IPS-20b (cell line): ENCODE results near the gene OOEP.
"Not testable (repeated sequence)": the region's sequence is repeated elsewhere in the genome, so short reads cannot be mapped to it uniquely, and the experiment has no call there.

Experiments
- H3K27ac ChIP-seq: one replicate; pipeline ENCODE4 v1.5.1; 2013; ENCODE audit warnings: low read length
- H3K27me3 ChIP-seq: 2 replicates; pipeline ENCODE4 v1.6.1; 2013; ENCODE audit warnings: mild to moderate bottlenecking, low read length, inconsistent platforms; ENCODE audit not compliant: insufficient read depth
- H3K36me3 ChIP-seq: 2 replicates; pipeline ENCODE4 v1.6.1; 2013; ENCODE audit warnings: low read depth, mild to moderate bottlenecking, inconsistent platforms, low read length, moderate library complexity; ENCODE audit not compliant: insufficient read depth
- H3K4me1 ChIP-seq: 2 replicates; pipeline ENCODE4 v1.6.1; 2013; ENCODE audit warnings: mild to moderate bottlenecking, control low read depth, inconsistent platforms, low read length, moderate library complexity; ENCODE audit not compliant: insufficient read depth
- H3K4me3 ChIP-seq: 2 replicates; pipeline ENCODE4 v1.5.1; 2013; ENCODE audit warnings: mild to moderate bottlenecking, low read length, inconsistent platforms
- H3K9ac ChIP-seq: 2 replicates; pipeline ENCODE4 v1.6.1; 2013; ENCODE audit warnings: low read depth, mild to moderate bottlenecking, inconsistent platforms, low read length, moderate library complexity
- H3K9me3 ChIP-seq: 2 replicates; pipeline ENCODE4 v1.6.1; 2013; ENCODE audit warnings: mild to moderate bottlenecking, low read depth, low read length, inconsistent platforms; ENCODE audit not compliant: insufficient read depth

OOEP gene

DNA sequence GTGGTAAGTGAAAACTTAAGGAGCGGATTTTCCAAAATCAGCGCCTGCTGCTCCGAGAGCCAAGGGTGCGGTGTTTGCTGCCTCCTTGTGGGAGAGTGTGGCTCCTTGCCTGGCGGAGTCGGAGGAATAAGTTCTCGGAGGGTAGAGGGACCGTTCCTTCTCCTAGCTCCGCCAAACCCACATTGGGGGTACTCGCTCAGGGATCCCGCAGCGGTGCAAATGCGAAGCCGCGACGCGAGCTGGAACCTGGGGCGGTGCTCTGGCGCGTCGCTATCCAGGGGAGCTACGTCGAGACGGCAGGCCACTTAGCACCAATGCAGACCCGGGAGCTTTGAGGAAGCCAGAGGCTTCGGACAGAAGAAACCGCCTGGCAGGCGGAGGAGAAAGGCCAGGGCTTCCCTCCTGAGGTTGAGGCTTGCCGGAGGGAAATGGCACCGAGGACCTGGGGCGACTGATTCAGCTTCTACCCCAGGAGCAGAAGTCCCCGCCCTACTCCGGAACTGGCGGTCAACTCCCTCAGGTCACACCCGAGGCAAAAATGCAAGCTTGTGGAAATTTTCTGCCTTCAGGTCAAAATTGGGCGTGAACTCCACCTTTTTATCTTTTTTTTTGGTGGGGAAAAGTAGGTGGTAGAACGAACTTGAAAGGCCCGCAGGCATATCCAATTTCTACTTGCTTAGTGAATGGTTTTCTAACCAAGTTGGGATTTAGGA, 19.3 kb upstream of the OOEP start:
- H3K9ac ChIP-seq: peak overlapping the region; percentile 82
- H3K27me3 ChIP-seq: no peaks in the 10 kb centered on the region; the same call in 1 of the 2 replicates
- peak overlapping the region; percentile 30 for H3K27ac ChIP-seq
- H3K4me1 ChIP-seq: peaks cover 4% of the 10 kb centered on the region
- H3K4me3 ChIP-seq: peak overlapping the region; percentile 77
- no peaks in the 10 kb centered on the region for H3K36me3 ChIP-seq
- no peaks in the 10 kb centered on the region for H3K9me3 ChIP-seq

DNA sequence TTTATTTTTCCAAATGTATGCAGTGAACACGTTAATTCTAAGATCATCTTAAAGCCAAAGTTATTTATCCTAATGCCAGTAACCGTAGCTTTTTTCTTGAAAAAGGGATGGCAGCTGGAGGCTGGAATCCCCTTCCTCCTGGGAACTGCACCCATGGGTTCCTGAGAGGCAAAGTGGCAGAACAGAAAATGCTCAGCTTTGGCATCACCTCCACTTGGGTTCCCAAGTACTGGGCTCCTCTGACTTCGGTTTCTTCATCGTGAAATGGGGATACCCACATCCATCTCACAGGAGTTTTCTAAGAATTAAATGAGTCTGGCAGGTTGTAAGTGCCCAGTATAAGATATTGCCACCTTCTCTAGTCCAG, 18.7 kb upstream of the OOEP start:
- no peaks in the 10 kb centered on the region; the same call in 1 of the 2 replicates for H3K27me3 ChIP-seq
- no peak overlapping the region for H3K27ac ChIP-seq
- peaks cover 4% of the 10 kb centered on the region for H3K4me1 ChIP-seq
- H3K36me3 ChIP-seq: no peaks in the 10 kb centered on the region
- peak overlapping the region; percentile 82; the same call in 1 of the 2 replicates for H3K9ac ChIP-seq
- H3K4me3 ChIP-seq: peak overlapping the region; percentile 77
- H3K9me3 ChIP-seq: no peaks in the 10 kb centered on the region

DNA sequence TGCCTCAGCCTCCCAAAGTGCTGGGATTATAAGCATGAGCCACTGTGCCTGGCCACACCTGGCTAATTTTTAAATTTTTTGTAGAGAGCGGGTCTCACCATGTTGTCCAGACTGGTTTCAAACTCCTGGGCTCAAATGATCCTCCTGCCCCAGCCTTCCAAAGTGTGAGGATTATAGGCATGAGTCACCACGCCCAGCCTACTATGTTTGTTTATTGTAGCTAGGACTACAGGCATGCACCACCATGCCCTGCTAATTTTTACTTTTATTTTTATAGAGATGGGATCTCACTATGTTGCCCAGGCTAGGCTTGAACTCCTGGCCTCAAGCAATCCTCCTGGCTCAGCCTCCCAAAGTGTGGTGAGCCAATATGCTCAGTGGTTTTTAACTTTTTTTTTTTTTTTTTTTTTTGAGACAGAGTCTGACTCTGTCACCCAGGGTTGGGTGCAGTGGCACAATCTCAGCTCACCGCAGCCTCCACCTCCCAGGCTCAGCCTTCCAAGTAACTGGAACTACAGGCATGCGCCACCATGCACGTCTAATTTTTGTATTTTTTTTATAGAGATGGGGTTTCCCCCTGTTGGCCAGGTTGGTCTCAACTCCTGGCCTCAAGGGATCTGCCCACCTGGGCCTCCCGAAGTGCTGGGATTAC, 12.9 kb upstream of the OOEP start:
- no peak overlapping the region for H3K27ac ChIP-seq

DNA sequence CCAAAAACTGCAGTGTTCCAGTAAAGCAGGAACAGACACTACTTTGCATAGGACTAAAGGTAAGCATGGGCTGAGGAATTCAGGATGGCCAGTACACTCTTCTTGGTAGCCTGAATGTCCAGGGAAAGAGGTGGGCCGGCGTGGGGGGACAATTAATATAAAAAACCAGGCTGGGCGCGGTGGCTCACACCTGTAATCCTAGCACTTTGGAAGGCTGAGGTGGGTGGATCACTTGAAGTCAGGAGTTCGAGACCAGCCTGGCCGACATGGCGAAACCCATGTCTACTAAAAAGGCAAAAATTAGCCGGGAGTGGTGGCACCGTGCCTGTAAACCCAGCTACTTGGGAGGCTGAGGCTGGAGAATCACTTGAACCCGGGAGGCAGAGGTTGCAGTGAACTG, 11.8 kb upstream of the OOEP start:
- not testable (repeated sequence) for H3K4me3 ChIP-seq, H3K27ac ChIP-seq, H3K9me3 ChIP-seq, H3K9ac ChIP-seq, H3K27me3 ChIP-seq, H3K36me3 ChIP-seq, H3K4me1 ChIP-seq

More for the DNA sequence above, 12.9 kb upstream of the OOEP start:
- Histone ChIP-seq H3K36me3 (no peaks in the 10 kb centered on the region), H3K9ac (no peak overlapping the region), H3K27me3 (no peaks in the 10 kb centered on the region), H3K9me3 (no peaks in the 10 kb centered on the region), H3K4me3 (no peak overlapping the region), H3K4me1 (no peaks in the 10 kb centered on the region)

DNA sequence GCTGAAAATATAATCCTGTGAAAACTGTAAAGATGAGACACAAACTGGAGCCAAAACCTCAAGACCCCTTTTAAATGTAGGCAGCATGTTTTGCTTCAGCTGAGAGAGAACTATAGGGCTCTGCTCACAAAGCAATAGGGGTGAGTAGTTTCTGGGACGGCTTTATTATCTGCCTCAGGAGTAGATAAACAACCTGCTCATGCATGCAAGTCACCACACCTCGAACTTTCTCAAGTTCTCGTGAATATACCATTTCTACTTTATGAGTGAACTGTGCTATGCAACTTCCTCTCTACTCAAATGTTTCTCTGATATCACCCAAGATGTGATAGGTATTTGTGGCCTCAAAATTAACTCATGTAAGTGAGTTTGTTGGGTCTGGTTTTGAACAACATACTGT, 7.5 kb upstream of the OOEP start:
- no peaks in the 10 kb centered on the region for H3K9me3 ChIP-seq
- H3K27me3 ChIP-seq: no peaks in the 10 kb centered on the region
- H3K9ac ChIP-seq: no peak overlapping the region
- H3K4me3 ChIP-seq: no peak overlapping the region
- no peaks in the 10 kb centered on the region for H3K36me3 ChIP-seq
- H3K27ac ChIP-seq: no peak overlapping the region
- H3K4me1 ChIP-seq: no peaks in the 10 kb centered on the region

DNA sequence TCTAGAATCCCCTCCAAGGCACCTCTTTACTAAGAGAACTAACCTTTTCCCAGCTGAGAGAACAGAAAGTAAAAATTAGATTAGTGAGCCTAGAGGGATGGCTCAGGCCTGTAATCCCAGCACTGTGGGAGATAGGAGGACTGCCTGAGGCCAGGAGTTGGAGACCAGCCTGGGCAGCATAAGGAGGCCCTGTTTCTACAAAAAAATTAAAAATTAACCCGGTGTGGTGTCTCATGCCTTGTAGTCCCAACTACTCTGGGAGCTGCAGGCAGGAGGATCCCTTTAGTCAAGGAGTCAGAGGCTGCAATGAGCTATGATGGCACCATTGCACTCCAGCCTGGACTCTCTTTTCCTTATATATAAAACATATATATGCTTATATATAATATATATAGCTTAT, 5.5 kb upstream of the OOEP start:
- no peaks in the 10 kb centered on the region for H3K27me3 ChIP-seq
- H3K27ac ChIP-seq: no peak overlapping the region
- H3K9ac ChIP-seq: no peak overlapping the region
- no peaks in the 10 kb centered on the region for H3K36me3 ChIP-seq
- H3K4me3 ChIP-seq: no peak overlapping the region
- no peaks in the 10 kb centered on the region for H3K9me3 ChIP-seq
- no peaks in the 10 kb centered on the region for H3K4me1 ChIP-seq

DNA sequence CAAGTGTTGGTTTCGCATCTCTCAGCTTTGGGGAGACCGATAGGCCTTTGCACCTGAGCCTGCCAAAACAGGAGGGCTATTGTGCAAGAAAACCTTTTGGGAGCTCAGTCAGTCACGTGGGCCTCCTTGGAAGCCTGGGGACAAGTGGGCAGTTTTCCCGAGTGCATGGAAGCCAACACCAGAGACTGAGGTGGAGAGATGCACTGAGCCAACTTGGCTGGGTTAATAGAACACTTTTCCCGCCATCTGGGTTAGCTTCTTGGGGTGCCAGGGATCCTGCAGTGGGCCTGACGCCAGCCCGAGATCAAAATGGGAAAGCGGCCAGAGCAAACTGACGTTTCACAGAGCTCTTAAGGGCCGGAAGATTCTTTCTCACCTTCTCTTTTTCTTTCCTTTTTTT, 2.8 kb upstream of the OOEP start:
- H3K4me3 ChIP-seq: no peak overlapping the region
- H3K27ac ChIP-seq: no peak overlapping the region
- no peaks in the 10 kb centered on the region for H3K27me3 ChIP-seq
- no peak overlapping the region for H3K9ac ChIP-seq
- H3K9me3 ChIP-seq: no peaks in the 10 kb centered on the region
- H3K36me3 ChIP-seq: no peaks in the 10 kb centered on the region
- H3K4me1 ChIP-seq: peaks cover 5% of the 10 kb centered on the region; the same call in 1 of the 2 replicates

DNA sequence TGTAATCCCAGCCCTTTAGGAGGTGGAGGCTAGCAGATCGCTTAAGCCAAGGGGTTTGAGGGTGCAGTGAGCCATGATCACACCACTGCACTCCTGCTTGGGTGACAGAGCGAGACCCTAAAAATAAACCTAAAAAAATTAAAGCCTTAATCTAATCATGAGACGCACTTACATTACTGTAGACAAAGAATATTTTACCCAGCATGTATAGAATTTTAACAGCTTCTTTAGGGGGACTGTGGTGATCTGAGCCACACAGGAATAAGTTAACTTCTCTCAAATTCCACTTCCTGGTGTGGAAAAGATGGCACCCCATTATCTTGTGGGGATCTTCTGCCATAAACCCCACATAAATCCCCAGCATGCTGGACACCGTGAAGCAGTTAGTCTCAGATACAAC, 2.3 kb upstream of the OOEP start:
- no peaks in the 10 kb centered on the region for H3K27me3 ChIP-seq
- H3K9ac ChIP-seq: no peak overlapping the region
- H3K4me1 ChIP-seq: peaks cover 5% of the 10 kb centered on the region; the same call in 1 of the 2 replicates
- no peak overlapping the region for H3K27ac ChIP-seq
- H3K36me3 ChIP-seq: no peaks in the 10 kb centered on the region
- H3K4me3 ChIP-seq: no peak overlapping the region
- no peaks in the 10 kb centered on the region for H3K9me3 ChIP-seq

DNA sequence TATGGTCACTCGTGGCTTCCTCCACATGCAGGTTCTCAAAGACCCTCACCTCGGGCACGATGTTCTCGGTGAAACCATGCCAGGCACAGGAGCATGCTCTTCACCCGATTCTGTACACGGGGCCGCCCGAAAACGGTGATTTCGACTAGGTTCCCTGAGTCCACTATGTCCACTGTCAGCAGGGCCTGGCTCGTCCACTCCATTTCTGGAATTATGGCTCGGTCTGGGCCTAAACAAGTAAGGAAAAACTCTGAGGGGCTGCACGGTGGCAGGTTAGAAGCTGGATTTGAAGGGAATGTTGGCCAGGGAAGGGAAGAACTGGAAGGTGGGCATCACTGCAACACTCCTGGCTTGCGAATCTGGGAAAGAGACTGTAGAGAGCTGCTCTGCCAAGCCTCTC, 540 bp downstream of the OOEP start:
- Histone ChIP-seq H3K27me3 (no peaks in the 10 kb centered on the region), H3K27ac (no peak overlapping the region), H3K9ac (no peak overlapping the region), H3K36me3 (no peaks in the 10 kb centered on the region), H3K4me3 (no peak overlapping the region), H3K4me1 (peaks cover 5% of the 10 kb centered on the region; the same call in 1 of the 2 replicates), H3K9me3 (no peaks in the 10 kb centered on the region)

DNA sequence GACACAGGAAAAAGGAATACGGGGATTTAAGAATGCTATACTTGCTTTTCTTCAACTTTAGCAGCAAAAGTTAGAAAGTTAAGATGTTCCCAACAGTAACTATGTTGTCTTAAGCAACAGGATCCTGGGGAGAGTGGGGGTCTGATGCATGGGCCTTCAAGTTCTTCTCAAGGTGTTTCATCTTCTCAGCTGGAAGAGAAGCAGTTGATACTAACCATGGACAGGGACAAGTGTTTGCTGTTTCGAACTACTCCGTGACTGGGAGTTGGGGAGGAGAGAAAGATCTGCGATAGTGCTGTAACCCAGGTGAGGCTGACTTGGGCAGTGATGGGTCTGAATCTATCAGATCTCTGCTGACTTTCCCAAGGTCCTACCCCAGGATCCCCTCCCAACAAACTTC, 1.0 kb downstream of the OOEP start:
- no peak overlapping the region for H3K9ac ChIP-seq
- no peak overlapping the region for H3K4me3 ChIP-seq
- H3K36me3 ChIP-seq: no peaks in the 10 kb centered on the region
- no peaks in the 10 kb centered on the region for H3K27me3 ChIP-seq
- H3K9me3 ChIP-seq: no peaks in the 10 kb centered on the region
- H3K4me1 ChIP-seq: peaks cover 5% of the 10 kb centered on the region; the same call in 1 of the 2 replicates
- no peak overlapping the region for H3K27ac ChIP-seq

DNA sequence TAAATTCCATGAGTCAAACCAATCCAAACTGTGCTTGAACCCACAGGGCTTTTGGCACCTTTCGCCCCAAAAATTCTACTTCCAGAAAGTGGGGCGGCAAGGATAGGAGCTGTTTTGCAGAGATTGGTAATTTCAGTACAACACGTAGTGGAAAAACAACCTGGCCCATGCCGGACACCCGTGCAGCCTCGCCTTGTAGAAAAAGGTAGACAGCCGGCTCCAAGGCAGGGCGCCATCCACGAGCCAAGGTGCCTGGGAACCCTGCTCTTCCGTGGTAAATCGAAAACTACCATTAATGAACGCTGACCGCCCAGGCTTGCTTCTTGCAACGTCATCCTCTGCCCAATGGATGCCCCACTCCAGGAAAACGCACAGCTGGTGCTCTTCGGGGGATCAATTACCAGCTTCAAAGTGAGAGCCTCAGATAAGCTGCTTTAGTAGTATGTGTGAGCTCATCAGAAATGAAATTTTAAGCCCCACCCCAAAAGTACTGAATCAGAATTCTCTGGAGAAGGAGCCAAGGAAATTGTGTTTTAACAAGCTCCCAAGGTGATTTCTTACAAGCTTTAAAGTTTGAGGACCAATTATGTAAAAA, 1.8 kb downstream of the OOEP start:
- Histone ChIP-seq H3K4me3 (no peak overlapping the region), H3K27me3 (no peaks in the 10 kb centered on the region), H3K9ac (no peak overlapping the region), H3K9me3 (no peaks in the 10 kb centered on the region), H3K36me3 (no peaks in the 10 kb centered on the region), H3K4me1 (peaks cover 5% of the 10 kb centered on the region; the same call in 1 of the 2 replicates), H3K27ac (no peak overlapping the region)

DNA sequence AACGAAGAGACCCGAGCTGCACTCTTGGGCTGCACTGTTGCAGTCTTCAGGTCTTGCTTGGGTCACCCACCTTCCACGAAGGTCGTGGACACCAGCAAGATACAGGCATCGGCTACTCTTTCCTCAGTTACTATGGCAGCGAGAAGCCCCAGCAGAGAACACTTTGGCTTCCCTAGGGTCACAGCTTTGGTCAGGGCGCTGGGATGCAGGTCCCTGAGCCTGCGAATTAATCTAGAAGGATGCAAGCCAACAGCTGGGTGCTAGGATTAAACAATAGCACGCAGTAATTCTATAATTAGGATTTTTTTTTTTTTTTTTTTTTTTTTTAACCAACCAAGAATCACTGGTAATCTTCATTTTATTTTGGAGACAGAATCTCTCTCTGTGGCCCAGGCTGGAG, 5.1 kb downstream of the OOEP start:
- no peaks in the 10 kb centered on the region for H3K27me3 ChIP-seq
- H3K9ac ChIP-seq: no peak overlapping the region
- no peaks in the 10 kb centered on the region for H3K36me3 ChIP-seq
- peaks cover 5% of the 10 kb centered on the region; the same call in 1 of the 2 replicates for H3K4me1 ChIP-seq
- no peaks in the 10 kb centered on the region for H3K9me3 ChIP-seq
- H3K27ac ChIP-seq: no peak overlapping the region
- no peak overlapping the region for H3K4me3 ChIP-seq
